Muscle of arm (tissue), 12 donors: ENCODE measurements around the gene CHTOP. TPM values are rescaled to one million over a fixed set of nuclear protein-coding genes. Genes with fewer than 3 reads are reported as not detected.
"Not testable (repeated sequence)": the region's sequence is repeated elsewhere in the genome, so short reads cannot be mapped to it uniquely, and the experiment has no call there.

Source experiments
- DNase-seq: peaks from one replicate; pipeline ENCODE4 v3.0.0-alpha.2; 2013
- polyA plus RNA-seq, 12 donors: library from polyadenylated mRNA; unstranded; fragments of 120-200 nt; gene quantifications; one replicate each; pipeline ENCODE4 v1.2.1, GENCODE V29; 2013; ENCODE audit not compliant: insufficient read length in 12 of 12

Gene CHTOP
- polyA plus RNA-seq, 12 donors: 80.0 to 120 (median 87.3) TPM; not detected in 1

- no peak for DNase-seq
These were observed 3.9 kb upstream of the CHTOP start for GRCh38 chr1:153629971-153630370.

- no peak for DNase-seq
These were observed 3.5 kb upstream of the CHTOP start for GRCh38 chr1:153630384-153630783.

GRCh38 chr1:153631047-153632022, 2.5 kb upstream of the CHTOP start:
- DNase-seq: no peak

GRCh38 chr1:153633161-153633753, 609 bp upstream of the CHTOP start:
- DNase-seq: no peak

GRCh38 chr1:153635872-153636271, 2.0 kb downstream of the CHTOP start:
- no peak for DNase-seq

GRCh38 chr1:153636312-153636711, 2.4 kb downstream of the CHTOP start:
- no peak for DNase-seq

- DNase-seq: no peak
These were observed 4.4 kb downstream of the CHTOP start for GRCh38 chr1:153638261-153638660.

GRCh38 chr1:153639280-153639679, 5.4 kb downstream of the CHTOP start:
- no peak for DNase-seq

- not testable (repeated sequence) for DNase-seq
These were observed 6.3 kb downstream of the CHTOP start for GRCh38 chr1:153640213-153640612.

GRCh38 chr1:153640861-153641260, 7.0 kb downstream of the CHTOP start:
- no peak for DNase-seq

GRCh38 chr1:153642161-153642560, 8.3 kb downstream of the CHTOP start:
- no peak for DNase-seq

GRCh38 chr1:153643100-153643499, 9.2 kb downstream of the CHTOP start:
- no peak for DNase-seq

GRCh38 chr1:153643816-153644215, 9.9 kb downstream of the CHTOP start:
- no peak for DNase-seq

GRCh38 chr1:153646672-153647345, 12.9 kb downstream of the CHTOP start:
- no peak for DNase-seq

GRCh38 chr1:153647346-153647714, 13.5 kb downstream of the CHTOP start:
- DNase-seq: no peak

- DNase-seq: no peak
These were observed 14.3 kb downstream of the CHTOP start for GRCh38 chr1:153648000-153648643.

- DNase-seq: no peak
These were observed 15.4 kb downstream of the CHTOP start for GRCh38 chr1:153649137-153649862.

- DNase-seq: peak; percentile 55
These were observed 16.0 kb downstream of the CHTOP start for GRCh38 chr1:153649863-153650235.

- DNase-seq: no peak
These were observed 17.9 kb downstream of the CHTOP start for GRCh38 chr1:153651771-153652170.

GRCh38 chr1:153652805-153653500, 19.1 kb downstream of the CHTOP start:
- DNase-seq: no peak

GRCh38 chr1:153655333-153655732, 21.5 kb downstream of the CHTOP start:
- no peak for DNase-seq
